DMS79 treated with DMSO at 0.1 percent for 48 hours (cell line): ENCODE measurements around the gene RGPD5.
"Not testable (repeated sequence)": the region's sequence is repeated elsewhere in the genome, so short reads cannot be mapped to it uniquely, and the experiment has no call there.

Source experiments
- DNase-seq: peaks from one replicate; lab custom pipeline; 2025; lab: John Stamatoyannopoulos, UW

Gene RGPD5

DNA sequence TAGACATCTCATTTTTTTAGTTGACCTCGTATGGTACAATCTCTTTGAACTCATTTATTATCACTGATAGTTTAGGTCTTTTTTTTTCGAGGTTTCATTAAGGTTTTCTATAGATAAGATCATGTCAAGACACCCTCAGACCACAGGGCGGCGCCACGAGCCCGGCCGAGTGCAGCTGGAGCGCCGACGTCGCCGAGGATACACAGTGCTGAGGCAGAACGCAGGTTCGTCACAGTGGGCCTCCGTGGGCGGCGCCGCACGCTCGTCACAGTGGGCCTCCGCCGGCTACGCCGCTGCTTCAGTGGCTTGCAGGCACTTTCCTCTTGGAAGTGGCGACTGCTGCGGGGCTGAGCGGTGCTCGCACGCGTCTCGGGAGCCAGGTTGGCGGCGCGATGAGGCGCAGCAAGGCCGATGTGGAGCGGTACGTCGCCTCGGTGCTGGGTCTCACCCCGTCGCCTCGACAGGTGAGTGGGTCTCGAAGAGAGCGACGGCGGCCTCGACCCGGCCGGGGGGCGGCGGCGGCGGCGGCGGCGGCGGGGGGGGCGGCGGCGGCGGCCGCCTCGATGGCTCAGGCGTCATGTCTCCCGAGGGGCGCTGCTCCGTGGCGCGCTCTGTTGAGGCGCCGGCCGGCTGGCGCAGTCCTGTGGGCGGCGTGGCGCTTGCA is at the start of gene RGPD5:
RGPD5 (plus strand) TSS at position 232 of the 664 bp plus-strand sequence; CDS start at position 393, 161 bp downstream.
- DNase-seq, result not testable (repeated sequence)

DNA sequence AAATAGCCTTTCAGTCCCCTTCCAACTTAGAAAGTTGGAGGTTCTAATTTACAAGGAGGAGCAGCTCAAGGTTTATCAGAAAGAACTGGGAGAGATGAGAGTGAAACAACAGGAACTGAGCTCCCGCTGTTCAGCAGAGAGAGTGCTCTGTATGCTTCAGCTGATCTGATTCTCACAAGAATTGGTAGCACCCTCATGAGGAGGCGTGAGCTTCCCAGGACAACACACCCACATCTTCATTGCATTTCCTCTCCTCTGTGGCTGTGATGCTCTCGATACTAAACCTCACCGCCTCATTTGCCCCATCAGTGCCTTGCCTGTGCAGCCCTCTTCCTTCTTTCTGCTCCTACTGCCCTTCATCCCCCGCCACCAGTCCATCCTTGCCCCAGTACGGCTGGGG is 42.5 kb upstream of the RGPD5 start:
- DNase-seq, result not testable (repeated sequence)

DNA sequence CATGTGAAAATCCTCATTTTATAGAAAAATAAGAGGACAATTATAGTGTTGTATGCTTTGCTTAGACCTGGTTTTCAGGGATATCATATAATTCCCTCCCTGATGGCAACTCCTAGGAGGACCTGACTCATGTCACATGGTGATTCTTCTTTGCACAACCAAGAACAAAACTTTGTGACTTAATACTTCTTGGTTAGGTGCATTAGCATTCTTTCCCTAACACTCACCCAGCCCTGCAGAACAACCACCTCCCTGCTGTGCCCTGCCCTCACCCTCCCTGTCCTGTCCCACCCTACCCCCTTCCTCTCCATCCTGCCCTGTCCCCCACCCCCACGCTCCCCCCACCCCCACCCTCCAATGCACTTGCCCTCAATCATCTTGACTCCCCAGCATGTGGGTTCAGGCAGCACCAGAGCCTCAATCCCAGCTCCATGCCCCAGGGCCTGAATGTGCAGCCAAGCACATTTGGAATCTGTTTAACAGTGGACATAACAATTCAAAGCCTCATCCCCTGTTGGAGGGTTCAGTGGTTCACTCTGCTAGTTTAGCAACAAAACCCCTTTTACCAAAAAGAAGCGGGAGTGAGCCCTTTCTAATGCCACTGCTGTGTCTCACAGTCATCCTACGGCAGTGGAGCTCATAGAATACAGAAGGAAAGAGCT is 36.8 kb upstream of the RGPD5 start:
- DNase-seq, result not testable (repeated sequence)

DNA sequence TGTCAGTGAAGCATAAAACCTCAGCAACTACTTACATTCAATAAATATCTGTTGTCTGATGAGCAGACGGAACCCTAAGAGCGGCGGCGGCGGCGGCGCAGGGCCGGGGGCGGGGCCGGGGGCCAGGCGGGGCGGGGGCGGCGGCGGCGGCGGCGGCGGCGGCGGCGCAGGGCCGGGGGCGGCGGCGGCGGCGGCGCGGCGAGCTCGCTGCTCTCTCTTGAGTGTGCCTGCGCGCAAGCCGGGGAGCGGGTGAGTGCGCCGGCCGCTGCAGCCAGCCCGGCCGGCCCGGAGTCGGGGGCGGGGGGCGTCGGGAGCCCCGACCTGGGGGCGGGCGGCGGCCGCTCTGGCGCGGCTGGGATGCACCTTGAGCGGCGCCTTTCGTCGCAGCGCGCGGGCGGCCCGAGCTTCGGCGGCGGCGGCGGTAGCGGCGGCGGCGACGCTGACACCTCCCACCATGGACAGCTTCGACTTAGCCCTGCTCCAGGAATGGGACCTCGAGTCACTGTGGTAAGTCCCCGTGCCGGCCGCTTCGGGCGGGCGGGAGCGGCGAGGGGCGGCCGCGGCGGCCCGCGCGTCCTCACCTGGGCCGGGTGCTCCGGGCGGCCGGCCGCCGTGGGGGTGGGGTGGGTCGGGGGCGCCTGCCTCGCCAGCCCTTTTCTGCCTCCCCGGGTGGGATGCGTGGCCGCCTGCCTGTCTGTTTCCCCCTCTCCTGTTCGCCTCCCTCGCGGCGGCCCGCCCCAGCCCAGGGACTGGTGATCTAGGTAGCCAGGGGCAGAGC is 33.7 kb upstream of the RGPD5 start:
- DNase-seq, result not testable (repeated sequence)

DNA sequence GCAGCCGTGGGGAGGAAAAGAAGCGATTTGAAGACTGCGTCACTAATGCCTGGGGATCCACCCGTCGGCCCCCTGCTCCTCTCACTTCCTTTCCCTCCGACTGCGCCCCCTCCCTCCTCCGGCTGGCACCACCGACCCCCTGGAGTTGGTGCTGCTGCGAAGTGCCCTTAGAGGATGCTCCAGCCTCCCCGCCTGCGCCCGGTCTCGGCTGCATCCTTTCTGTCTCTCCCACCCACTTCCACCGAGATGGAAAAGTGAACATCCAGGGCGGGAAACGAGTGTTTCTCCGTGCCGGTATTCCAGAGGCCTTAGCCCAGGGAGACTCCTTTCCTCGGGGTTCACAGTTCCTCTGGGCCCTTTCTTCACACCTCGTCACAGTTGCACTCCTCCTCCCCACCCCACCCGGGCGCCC is 33.1 kb upstream of the RGPD5 start:
- not testable (repeated sequence) for DNase-seq

DNA sequence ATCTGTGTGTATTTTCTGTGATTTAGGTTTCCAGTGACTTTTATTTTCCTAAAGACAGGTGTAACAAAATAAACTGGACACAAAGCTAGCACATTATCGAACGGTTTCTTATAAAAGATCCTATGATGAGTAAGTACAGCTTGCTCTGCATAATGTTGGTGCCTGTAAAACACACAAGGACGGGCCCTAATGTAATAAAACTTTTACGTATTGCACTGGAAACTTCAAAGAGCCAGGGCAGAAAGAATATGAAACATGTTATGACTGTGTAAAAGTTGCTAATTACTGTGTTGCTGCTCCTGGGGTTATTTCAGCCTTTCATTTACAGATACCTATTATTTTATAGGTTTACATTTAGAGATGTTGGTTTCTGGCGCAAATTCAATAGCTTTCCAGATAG is 32.1 kb upstream of the RGPD5 start:
- not testable (repeated sequence) for DNase-seq

DNA sequence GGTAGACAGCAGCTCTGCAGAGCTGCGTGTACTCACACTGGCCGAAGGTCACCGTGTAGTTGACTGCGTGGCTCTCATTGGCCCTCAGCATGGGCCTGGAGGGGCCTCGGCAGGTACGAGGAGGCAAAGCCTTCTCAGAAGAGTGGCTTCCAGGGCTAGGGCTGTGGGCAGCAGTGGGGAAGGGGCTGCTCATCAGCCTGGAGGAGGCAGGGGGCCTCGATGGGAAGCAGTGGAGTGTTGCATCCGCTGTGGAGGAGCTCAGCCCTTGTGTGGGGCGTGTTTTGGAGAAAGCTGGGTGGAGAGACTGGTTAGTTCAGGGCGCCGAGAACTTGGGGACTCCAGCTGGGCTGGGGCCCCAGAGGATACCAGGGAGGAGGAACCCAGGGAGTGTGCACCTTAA is 28.0 kb upstream of the RGPD5 start:
- DNase-seq, result not testable (repeated sequence)

DNA sequence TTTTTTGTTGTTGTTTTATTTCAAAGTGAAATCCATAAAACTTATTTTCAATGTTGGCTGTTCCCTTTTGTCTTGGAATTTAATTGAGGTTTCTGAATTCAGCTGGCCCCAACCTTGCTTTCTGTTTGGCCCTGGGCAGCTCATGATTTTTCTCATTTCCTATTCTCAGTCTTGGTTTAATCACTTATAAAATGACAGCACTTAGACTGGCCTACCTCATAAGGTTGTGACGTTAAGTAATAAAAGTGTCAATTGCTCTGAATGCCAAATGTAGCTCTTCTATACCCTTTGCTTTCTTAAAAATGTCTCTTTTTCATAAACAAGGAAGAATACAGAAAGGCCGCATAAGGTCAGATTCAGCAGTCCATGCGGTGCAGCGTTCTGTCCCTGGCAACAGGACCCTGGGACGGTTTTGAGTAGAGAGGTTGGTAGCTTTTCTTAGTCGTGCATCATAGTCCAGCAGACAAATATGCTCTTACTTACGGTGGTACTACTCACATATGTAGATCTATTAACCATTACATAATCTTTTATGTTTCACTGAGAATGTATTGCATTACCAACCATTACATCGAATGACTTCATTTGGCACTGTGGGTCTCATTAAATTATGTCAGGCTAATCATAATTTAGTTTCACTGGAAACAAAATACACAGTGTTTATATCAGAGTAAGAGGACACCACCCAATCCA is 27.1 kb upstream of the RGPD5 start:
- DNase-seq, result not testable (repeated sequence)

DNA sequence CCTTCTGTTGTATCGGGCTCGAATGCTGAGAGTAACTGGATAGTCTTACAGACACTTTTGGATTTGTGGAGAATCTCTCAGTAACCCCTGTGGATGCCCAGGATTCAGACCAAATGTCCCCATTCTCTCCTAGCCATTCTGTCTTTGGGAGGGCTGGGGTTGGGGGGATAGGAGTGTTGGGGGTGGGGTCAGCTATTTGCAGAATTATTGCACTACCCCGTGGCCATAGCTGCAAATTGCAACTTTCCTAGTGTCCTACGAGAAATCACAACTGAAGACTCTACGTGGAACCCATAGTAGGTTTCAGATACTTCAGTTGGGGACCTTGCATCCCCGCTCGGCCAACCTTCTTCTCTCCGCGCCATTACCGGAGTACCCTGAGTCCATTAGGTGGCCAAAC is 25.2 kb upstream of the RGPD5 start:
- not testable (repeated sequence) for DNase-seq

DNA sequence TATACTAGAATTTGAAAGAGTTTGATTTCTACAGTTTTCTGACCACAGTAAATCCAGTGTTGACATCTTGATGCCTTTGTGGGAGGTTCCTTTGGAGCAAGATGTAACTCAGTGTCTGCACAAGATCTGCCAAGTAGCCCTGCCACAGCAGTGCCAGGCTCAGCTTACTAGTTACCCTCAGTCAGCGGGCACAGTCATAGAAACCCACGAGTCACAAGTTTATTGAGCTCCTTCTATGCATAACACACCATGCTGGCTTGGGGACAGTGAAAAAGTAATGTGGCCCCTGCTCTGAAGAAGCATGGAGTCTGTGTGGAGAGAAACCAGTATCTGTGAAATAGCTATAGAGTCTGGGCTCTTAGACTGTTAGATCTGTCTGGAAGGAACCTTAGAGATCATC is 15.0 kb upstream of the RGPD5 start:
- DNase-seq, result not testable (repeated sequence)

DNA sequence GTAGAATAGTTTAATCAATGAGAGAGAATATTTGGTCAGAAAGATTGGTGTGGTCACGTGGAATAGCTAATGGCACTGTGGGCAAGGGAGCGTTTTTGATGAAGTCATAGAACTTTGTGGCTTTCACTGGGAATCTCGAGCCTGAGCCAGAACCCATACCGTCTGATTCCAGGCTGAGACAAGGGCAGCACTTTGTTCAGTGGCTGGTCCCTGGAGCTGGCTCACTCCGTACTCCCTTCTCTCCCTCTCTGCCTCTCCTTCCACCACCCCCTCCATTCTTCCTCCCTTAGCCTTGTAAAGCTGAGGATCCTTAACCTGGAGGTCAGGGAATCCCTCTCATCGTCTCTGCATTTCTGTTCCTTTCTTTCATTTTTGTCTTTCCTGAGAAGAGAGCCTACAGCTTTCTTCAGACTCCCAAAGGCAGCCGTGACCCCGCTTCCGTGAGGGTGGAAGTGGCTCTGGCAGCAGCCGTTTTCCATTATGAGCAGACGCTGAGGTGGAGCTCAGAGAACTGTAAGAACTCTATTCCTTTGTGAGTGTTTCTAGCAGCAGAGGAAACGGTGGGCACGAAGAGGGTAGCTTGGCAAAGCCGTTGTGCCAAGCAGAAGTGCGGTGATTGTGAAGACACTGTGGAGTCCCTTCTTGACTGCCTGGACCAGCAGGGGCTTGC is 12.8 kb upstream of the RGPD5 start:
- DNase-seq, result not testable (repeated sequence)

DNA sequence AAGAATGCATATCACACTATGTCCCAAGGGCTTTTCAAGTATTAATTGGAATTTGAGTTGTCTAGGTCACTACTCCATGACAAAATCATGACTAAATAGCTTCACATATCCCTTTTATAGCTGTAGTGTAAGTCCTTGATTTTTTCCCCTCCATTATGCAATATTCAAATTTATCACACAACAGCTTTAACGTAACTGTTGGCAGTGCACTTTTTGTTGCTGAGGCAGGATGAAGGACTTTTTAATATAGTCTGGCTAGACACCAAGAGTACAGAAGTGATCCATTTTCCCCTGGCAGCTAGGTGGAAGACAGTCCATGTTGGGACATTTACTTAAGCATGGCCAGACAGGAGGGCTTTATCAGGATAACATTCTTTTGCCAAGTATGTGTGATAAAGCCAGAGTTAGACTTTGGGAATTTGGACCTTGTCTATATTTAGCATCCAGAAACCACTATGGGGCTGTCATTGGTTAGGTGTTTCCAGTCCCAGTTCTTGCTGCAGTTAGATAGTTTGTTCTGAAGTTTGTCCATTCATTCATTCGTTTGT is 11.6 kb upstream of the RGPD5 start:
- not testable (repeated sequence) for DNase-seq

DNA sequence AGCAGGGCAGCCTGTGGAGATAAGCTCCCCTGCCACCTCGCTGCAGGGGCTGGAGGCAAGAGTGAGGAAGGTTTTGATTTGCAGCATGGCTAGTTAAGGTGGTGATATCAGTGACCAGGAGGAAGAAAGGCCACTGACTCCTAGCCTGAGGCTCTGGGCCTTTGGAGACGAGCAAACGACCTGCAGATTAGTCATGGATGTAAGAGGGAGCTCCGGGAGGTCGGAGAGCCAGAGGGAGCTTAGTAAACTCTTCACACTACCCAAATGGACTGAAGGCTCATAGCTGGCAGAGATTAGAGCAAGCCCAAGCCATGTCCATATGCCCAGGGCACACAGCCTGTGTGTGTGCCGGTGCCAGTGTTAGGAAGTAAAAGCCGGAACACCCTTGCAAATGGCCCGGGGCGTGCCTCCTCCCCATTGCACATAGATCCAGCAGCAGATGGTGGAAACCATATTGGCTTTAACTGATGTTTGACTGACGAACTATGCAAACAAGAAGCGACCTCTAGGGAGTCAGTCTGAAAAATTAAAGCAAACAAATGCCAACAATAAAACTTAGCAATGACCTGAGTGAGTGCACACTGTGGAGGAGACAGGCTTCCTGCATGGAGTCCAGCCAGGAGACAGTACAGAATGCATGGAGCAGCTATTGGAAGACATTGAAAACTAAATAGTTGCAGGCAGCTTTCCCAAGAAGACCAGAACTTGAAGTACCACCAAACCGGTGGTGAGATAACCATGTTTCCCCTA is 2.4 kb upstream of the RGPD5 start:
- not testable (repeated sequence) for DNase-seq

DNA sequence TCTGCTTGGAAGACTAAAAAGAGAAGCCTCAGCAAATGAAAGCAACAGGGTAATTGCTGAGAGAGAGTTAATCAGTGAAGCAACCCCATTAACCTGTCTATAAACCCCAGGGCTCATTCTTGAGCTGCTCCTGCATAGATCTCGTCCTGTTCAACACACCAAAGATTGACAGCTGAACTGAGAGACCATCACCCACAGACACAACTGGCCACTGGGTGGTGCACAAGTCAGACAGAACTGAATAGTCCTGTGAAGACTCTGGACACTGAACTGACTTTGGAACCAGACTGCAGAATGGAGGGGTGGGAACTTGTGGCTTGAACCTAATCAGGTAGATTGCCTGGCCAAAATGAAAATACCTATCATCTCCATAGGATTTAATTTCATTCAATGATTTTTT is 1.4 kb upstream of the RGPD5 start:
- not testable (repeated sequence) for DNase-seq

DNA sequence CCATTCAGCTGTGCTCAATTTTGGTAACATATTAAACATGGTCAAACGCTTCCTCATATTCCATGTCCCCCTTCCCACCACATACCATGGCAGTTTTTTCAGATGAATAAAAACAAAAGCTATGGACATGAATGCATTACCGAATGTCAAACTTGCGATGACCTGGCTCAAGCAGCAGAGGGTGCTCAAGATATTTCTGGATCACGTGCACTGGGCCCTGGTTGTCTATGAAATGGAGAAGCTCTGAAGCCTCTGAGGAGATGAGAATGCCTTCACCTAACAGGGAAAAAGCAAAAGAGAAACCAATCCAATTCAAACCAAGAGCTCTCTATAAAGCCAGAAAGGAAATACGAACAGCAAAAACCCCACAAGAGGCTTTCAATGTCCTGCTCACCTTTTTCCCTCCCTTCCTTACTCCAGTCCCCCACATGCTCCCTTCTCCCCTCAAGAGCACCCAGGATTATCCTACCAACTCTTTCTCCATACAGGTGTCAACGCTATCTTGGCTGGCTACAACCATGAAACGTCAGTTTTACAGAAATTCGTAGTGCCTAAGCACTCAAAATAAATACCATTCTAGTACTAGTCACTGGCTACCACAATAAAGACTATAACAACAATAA is 77.1 kb downstream of the RGPD5 start:
- not testable (repeated sequence) for DNase-seq

DNA sequence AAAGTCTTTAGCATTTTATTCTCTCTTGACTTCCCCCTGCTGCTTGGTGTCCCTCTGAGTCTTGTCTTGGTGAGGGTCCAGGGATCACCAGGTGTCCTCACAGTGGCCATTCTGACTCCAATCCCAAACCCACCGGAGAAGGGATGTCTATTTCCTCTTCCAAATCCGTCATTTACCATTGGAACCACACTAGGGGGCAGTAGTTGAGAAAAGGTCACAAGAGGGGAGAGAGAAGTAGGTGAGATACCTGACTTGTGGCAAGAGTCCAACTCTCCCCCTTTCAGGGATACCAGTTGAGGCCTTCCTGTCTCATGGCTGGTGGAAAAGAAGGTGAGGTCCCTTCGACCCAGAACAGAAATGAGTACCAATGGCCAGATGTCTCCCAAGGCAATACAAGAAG is 82.5 kb downstream of the RGPD5 start:
- DNase-seq, result not testable (repeated sequence)

DNA sequence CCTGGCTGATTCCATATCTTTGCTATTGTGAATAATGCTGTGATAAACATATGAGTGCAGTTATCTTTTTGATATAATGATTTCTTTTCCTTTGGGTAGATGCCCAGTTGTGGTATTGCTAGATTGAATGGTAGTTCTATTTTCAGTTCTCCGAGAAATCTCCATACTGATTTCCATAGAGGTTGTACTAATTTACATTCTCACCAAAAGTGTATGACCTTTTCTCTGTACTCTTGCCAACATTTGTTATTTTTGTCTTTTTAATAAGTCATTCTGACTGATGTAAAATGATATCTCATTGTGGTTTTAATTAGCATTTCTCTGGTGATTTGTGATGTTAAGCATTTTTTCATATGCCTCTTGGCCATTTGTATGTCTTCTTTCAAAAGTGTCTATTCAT is 88.0 kb downstream of the RGPD5 start:
- DNase-seq, result not testable (repeated sequence)

DNA sequence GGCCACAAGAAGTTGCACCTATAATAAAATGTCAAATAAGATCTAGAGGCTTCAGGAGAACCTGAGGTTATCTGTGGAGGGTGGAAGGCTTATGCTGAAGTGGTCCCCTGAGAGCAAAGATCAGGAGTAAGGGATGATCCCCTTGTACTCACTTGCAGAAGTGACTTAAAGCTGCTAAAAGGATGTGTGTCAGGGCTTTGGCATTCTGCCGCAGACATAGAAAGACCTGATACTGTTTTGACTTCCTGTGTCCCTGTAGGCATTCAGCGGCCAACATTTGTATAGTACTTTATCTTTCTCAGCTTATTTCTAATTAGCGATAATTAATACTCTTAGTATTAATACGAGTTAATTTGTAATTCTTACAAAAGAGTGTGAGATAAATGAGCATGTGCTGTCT is 94.3 kb downstream of the RGPD5 start:
- DNase-seq, result not testable (repeated sequence)

DNA sequence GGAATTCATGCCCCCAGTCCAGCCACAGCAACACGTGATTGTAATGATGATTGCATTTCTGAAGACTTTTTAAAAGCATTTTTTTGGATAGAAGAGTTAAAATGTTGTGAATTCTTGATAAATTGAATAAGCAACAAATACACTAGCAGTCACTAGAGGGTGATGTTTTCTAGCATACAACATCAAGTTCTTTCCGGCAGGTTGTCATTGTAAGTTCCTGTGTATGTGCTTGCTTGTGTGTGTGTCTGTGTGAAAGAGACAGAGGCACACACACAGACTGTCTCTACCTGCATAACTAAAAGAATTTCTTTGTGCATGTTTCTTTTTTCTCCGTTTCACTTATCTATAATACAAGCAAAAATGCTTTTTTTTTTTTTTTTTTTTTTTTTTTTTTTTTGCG is 95.8 kb downstream of the RGPD5 start:
- DNase-seq, result not testable (repeated sequence)

DNA sequence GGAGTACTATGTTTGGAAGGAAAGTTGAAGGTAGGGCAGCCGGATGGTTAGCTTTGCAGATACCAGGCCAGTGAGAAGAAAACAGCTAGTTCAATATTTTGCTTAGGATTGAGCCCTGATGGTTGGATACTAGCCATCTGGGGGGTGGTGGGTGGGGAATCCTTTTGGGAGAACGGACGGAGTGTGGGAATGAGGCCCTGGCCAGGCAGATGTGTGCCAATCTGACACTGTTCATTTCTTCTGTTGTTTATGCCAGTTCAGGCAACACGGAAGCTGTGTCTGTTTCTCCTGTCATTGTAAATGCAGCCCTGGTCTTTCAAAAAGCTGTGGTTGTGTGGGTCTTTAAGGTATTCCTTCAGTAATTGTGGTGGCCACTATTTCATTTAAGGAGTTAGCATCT is 96.9 kb downstream of the RGPD5 start:
- DNase-seq, result not testable (repeated sequence)
